ENCODE results near the gene KCNB1. TPM values are rescaled to one million over a fixed set of nuclear protein-coding genes. Genes with fewer than 3 reads are reported as not detected.

KCNB1 gene
- total RNA-seq, 1 experiment from 2014 or later = 0.68 TPM

GRCh38 chr20:49471397-49471796 lies 11.1 kb downstream of the KCNB1 start:
- H2BK15ac ChIP-seq (ENCODE audit: low read depth, low read length) = no peak overlapping the region
- H3K4me1 ChIP-seq (ENCODE audit: insufficient read depth, low read length) = no peaks in the 10 kb centered on the region
- H3K18ac ChIP-seq (ENCODE audit: insufficient read length, low read depth, low read length) = no peak overlapping the region
- no peaks in the 10 kb centered on the region for H3K27me3 ChIP-seq (ENCODE audit: insufficient read depth, low read length)
- no peaks in the 10 kb centered on the region for H3K79me1 ChIP-seq (ENCODE audit: insufficient read depth, low read depth, low read length, poor library complexity, severe bottlenecking)
- H2BK20ac ChIP-seq (ENCODE audit: low read depth, low read length, poor library complexity, severe bottlenecking) = no peak overlapping the region
- H3K23ac ChIP-seq (ENCODE audit: insufficient read length, low read depth, low read length) = no peak overlapping the region
- H3K27me3 Mint-ChIP-seq (ENCODE audit: low read depth) = peaks cover 19% of the 10 kb centered on the region
- no peak overlapping the region for H2BK5ac ChIP-seq (ENCODE audit: insufficient read length, low read length)
- no peak overlapping the region for H2AFZ ChIP-seq (ENCODE audit: low read length)
- H3K4ac ChIP-seq (ENCODE audit: low read depth, low read length) = no peak overlapping the region
- no peak overlapping the region for H3K14ac ChIP-seq (ENCODE audit: insufficient read depth, low read length)
- H4K8ac ChIP-seq (replicated peaks; ENCODE audit: insufficient read length, low read depth, low read length) = no peak overlapping the region
- no peak overlapping the region for H4K91ac ChIP-seq (ENCODE audit: insufficient read length, low read depth, low read length)
- H2BK120ac ChIP-seq (ENCODE audit: low read depth, low read length, poor library complexity, severe bottlenecking) = no peak overlapping the region
- peaks cover 4 to 16% of the 10 kb centered on the region in 2 experiments; a peak in 3 of 4 replicates for H3K4me1 Mint-ChIP-seq
- H3K9me3 ChIP-seq (ENCODE audit: control insufficient read depth, low read depth, low read length) = no peaks in the 10 kb centered on the region
- no peak for DNase-seq
- H2BK12ac ChIP-seq (ENCODE audit: insufficient read length, low read depth, low read length) = no peak overlapping the region
- no peaks in the 10 kb centered on the region for H4K20me1 ChIP-seq (ENCODE audit: control insufficient read depth, insufficient read depth, insufficient read length)
- no CpG with 5 or more reads among the region's 5 CpGs for WGBS (ENCODE audit: extremely low coverage, insufficient read length, low lambda C conversion rate)
- H3K36me3 Mint-ChIP-seq (ENCODE audit: insufficient read depth in 1 of 3, low read depth in 3 of 3) = no peaks in the 10 kb centered on the region
- H3K27ac Mint-ChIP-seq = no peak overlapping the region
- TF ChIP-seq CTCF (conservative IDR thresholded peaks at IDR 0.05) = no peak
- H3T11ph ChIP-seq (ENCODE audit: low read length) = no peak overlapping the region
- H3K9ac ChIP-seq (ENCODE audit: extremely low read depth, insufficient read length, low read length) = no peak overlapping the region
- H3K4me2 ChIP-seq (ENCODE audit: insufficient read depth, insufficient read length, low read length) = no peak overlapping the region
- no peaks in the 10 kb centered on the region for H3K79me2 ChIP-seq (ENCODE audit: insufficient read depth, low read length)
- no peak overlapping the region for H4K5ac ChIP-seq (ENCODE audit: insufficient read length, low read depth, low read length)
- H3K56ac ChIP-seq (ENCODE audit: insufficient read length, low read depth, low read length) = no peak overlapping the region
- no peaks in the 10 kb centered on the region for H3K23me2 ChIP-seq (ENCODE audit: insufficient read length, low read depth, low read length, poor library complexity, severe bottlenecking)
- H2AK5ac ChIP-seq (ENCODE audit: insufficient read length, low read length) = no peak overlapping the region
- H3K9me3 Mint-ChIP-seq = no peaks in the 10 kb centered on the region
- no peak overlapping the region for H3K4me3 Mint-ChIP-seq
- no peak overlapping the region for H3K27ac ChIP-seq (ENCODE audit: insufficient read length, low read depth, low read length)

Data from H9 (cell line).